ENCODE data around the gene TTC39C. TPM values are rescaled to one million over a fixed set of nuclear protein-coding genes. Genes with fewer than 3 reads are reported as not detected.

Gene TTC39C
- total RNA-seq, 1 donor from 2014 or later: 30.1 TPM

DNA sequence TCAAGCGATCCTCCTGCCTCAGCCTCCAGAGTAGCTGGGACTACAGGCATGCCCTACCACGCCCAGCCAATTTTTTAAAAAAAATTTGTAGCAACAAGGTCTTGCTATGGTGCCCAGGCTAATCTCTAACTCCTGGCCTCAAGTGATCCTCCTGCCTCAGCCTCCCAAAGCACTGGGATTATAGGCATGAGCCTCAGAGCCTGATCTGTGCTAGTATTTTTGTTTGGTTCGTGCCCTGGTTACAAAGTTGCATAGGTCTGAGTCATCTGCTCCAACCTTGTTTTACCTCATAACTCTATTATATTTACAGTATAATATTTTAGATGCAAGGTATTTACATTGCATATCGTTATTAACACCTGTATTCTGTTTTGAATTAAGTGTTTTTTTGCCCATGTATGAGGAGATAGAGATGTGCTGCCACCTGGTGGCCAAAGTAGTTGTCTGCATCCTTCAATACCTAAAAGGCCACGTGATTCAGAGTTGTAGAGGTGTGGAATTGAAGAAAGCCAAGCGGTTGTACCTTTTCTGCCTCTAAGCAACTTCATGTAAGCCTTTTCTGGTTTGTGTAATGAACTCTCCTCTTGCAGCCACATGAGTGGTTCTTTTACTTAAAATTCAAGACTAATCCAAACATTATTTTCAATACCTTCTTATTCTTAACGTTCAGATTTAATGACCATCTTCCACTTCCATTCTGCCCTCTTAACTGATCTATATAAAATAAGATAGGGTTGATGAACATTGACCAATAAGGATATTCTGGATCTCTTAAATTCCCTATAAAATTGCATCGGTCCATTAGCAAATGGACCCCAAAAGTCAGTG is 104.4 kb downstream of the TTC39C start:
- no peaks in the 10 kb centered on the region for H3K27me3 Mint-ChIP-seq
- no peak overlapping the region for H3K4me3 Mint-ChIP-seq (ENCODE audit: low read depth)
- TF ChIP-seq, protein P1, sequence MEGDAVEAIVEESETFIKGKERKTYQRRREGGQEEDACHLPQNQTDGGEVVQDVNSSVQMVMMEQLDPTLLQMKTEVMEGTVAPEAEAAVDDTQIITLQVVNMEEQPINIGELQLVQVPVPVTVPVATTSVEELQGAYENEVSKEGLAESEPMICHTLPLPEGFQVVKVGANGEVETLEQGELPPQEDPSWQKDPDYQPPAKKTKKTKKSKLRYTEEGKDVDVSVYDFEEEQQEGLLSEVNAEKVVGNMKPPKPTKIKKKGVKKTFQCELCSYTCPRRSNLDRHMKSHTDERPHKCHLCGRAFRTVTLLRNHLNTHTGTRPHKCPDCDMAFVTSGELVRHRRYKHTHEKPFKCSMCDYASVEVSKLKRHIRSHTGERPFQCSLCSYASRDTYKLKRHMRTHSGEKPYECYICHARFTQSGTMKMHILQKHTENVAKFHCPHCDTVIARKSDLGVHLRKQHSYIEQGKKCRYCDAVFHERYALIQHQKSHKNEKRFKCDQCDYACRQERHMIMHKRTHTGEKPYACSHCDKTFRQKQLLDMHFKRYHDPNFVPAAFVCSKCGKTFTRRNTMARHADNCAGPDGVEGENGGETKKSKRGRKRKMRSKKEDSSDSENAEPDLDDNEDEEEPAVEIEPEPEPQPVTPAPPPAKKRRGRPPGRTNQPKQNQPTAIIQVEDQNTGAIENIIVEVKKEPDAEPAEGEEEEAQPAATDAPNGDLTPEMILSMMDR (IDR thresholded peaks at IDR 0.05; ENCODE audit: unreplicated experiment): peak; percentile 96
- DNase-seq (ENCODE audit: low spot score, unreplicated experiment): peak; percentile 50
- H3K9me3 Mint-ChIP-seq (ENCODE audit: low read depth): no peaks in the 10 kb centered on the region
- peaks cover 8% of the 10 kb centered on the region for H3K36me3 Mint-ChIP-seq (ENCODE audit: insufficient read depth)
- H3K4me1 Mint-ChIP-seq (ENCODE audit: low read depth): peaks cover 15% of the 10 kb centered on the region
- no peak overlapping the region for H3K27ac Mint-ChIP-seq

DNA sequence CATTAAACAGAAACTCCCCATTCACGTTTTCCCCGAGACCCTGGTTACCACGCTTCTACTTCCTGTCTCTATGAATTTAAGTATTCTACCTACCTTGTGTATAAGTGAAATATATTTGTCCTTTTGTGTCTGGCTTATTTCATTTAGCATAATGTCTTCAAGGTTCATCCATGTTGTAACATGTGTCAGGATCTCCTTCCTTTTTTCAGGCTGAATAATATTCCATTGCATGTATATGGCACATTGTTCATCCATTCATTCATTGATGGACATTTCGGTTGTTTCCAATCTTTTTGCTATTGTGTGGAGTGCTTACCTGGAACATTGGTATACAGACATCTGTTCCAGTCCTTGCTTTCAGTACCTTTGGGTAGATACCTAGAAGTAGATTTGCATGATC is 106.1 kb downstream of the TTC39C start:
- Mint-ChIP-seq H3K9me3 (ENCODE audit: low read depth) (no peaks in the 10 kb centered on the region), H3K4me3 (ENCODE audit: low read depth) (no peak overlapping the region)

DNA sequence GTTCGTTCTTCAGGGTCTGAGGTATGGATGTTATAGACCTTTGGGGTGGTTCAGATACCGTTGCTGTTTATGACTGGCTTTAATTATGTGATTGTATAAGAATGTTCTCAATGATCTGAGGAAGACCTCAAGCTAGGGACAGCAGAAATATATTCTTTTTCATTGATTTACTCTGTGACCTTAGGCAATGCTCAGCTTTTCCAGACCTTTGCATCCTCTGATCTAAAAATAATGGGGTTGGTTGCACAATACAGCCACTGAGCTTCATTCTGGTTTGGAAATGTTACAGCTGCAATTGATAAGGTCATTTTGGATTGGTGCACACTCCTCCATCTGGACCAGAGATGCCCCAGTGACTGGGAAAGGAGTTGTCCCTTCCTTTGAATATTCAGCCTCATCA is 107.1 kb downstream of the TTC39C start:
- TF ChIP-seq, protein P1 (IDR thresholded peaks at IDR 0.05; ENCODE audit: unreplicated experiment): no peak
- Mint-ChIP-seq H3K36me3 (ENCODE audit: insufficient read depth) (peaks cover 13% of the 10 kb centered on the region), H3K4me1 (ENCODE audit: low read depth) (no peaks in the 10 kb centered on the region), H3K27ac (no peak overlapping the region), H3K4me3 (ENCODE audit: low read depth) (no peak overlapping the region), H3K27me3 (no peaks in the 10 kb centered on the region), H3K9me3 (ENCODE audit: low read depth) (no peaks in the 10 kb centered on the region)
- DNase-seq (ENCODE audit: low spot score, unreplicated experiment): no peak

More for the DNA sequence above, 106.1 kb downstream of the TTC39C start:
- no peaks in the 10 kb centered on the region for H3K4me1 Mint-ChIP-seq (ENCODE audit: low read depth)
- peaks cover 13% of the 10 kb centered on the region for H3K36me3 Mint-ChIP-seq (ENCODE audit: insufficient read depth)
- TF ChIP-seq, protein P1 (IDR thresholded peaks at IDR 0.05; ENCODE audit: unreplicated experiment): no peak
- H3K27ac Mint-ChIP-seq: no peak overlapping the region
- no peaks in the 10 kb centered on the region for H3K27me3 Mint-ChIP-seq
- no peak for DNase-seq (ENCODE audit: low spot score, unreplicated experiment)

DNA sequence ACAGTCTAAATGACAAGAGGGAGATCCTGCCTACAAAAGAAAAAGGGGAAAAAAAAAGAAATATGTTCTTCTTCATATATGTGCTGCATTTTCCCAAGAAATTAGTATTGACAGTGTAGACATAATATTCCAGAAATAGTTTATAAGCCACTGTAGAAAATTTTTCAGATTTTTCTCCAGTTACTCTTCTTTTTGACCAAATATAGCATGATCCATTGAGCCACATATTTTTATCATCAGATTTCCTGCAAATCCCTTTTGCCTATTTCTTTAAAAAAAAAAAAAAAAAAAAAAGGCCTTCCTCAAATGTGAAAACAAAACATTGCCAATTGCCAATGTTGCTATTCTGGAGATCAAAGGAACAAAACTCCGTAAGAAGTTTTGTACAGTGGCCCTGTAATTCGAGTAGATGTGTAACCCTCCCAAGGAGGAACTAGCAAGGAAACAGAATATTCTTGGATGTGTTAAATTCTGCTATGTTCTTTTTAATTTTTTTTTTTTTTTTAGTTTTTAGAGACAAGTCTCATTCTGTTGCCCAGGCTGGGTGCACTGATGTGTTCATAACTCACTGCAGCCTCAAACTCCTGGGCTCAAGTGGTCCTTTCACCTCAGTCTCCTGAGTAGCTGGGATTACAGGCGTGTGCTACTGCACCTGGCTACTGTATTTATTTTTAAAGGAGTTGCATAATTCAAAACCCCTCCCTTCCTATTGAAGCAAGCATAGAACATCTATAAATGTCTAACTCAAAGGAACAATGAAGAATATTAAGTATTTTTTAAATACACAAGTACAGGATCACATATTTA is 111.8 kb downstream of the TTC39C start:
- H3K4me1 Mint-ChIP-seq (ENCODE audit: low read depth): peaks cover 2% of the 10 kb centered on the region
- TF ChIP-seq, protein P1 (IDR thresholded peaks at IDR 0.05; ENCODE audit: unreplicated experiment): no peak
- H3K27ac Mint-ChIP-seq: no peak overlapping the region
- peaks cover 18% of the 10 kb centered on the region for H3K36me3 Mint-ChIP-seq (ENCODE audit: insufficient read depth)
- no peak overlapping the region for H3K4me3 Mint-ChIP-seq (ENCODE audit: low read depth)
- no peak for DNase-seq (ENCODE audit: low spot score, unreplicated experiment)
- no peaks in the 10 kb centered on the region for H3K9me3 Mint-ChIP-seq (ENCODE audit: low read depth)
- no peaks in the 10 kb centered on the region for H3K27me3 Mint-ChIP-seq

DNA sequence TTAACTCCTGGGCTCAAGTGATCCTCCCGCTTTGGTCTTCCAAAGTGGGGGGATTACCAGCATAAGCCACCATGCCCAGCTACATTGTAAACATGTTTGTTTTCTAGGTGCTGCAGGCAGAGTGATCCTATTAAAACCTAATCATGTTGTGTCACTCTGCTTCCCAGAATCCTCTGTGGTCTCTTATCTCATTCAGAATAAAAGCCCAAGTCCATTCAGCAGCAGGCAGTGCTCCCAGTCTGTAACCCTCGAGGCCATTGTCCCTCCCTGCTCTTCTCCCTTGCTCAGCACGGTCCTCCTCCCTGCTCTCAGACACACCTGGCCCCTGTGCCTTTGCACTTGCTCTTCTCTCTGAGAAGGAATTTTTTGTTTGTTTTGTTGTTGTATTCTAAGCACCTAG is 113.2 kb downstream of the TTC39C start:
- Mint-ChIP-seq H3K4me3 (ENCODE audit: low read depth) (no peak overlapping the region), H3K4me1 (ENCODE audit: low read depth) (peaks cover 2% of the 10 kb centered on the region), H3K9me3 (ENCODE audit: low read depth) (no peaks in the 10 kb centered on the region), H3K27ac (no peak overlapping the region), H3K27me3 (no peaks in the 10 kb centered on the region), H3K36me3 (ENCODE audit: insufficient read depth) (peaks cover 18% of the 10 kb centered on the region)
- TF ChIP-seq, protein P1 (IDR thresholded peaks at IDR 0.05; ENCODE audit: unreplicated experiment): no peak
- no peak for DNase-seq (ENCODE audit: low spot score, unreplicated experiment)

Data from progenitor cell of endocrine pancreas (in vitro differentiated cells).